Right ventricle myocardium superior (tissue), 1 donor: ENCODE measurements around the gene SBF1. TPM values are rescaled to one million over a fixed set of nuclear protein-coding genes. Genes with fewer than 3 reads are reported as not detected.

Experiments
- total RNA-seq: library from RNA; stranded (reverse); fragmentation: NEBNext Ultra II Directional; extraction: Animal tissue kit (Norgen Biotek cat#: 25700); gene quantifications from one replicate; pipeline ENCODE4 v1.2.1, GENCODE V29; 2021
- donor health status: DM: no; HTN: yes; CAD: no; lungs with severe emphysema.

The SBF1 gene
- total RNA-seq, 1 donor from 2014 or later: 46.6 TPM

Other genes starting within 250 kb of the SBF1 start
- gene TUBGCP6, start 230.0 kb downstream of the SBF1 start, total RNA-seq: 14.1 TPM
- gene HDAC10, start 223.8 kb downstream of the SBF1 start, total RNA-seq: 12.0 TPM
- gene MAPK12, start 213.4 kb downstream of the SBF1 start, total RNA-seq: 13.2 TPM
- 8.5 TPM for gene MAPK11, start 204.7 kb downstream of the SBF1 start, total RNA-seq
- 68.3 TPM for gene PLXNB2, start 167.4 kb downstream of the SBF1 start, total RNA-seq
- gene DENND6B, start 148.0 kb downstream of the SBF1 start, total RNA-seq: 1.1 TPM
- gene PPP6R2, start 131.7 kb downstream of the SBF1 start, total RNA-seq: 40.4 TPM
- not detected for gene ADM2, start 6.5 kb upstream of the SBF1 start, total RNA-seq
- gene MIOX, start 11.8 kb upstream of the SBF1 start, total RNA-seq: not detected
- 25.3 TPM for gene LMF2, start 32.7 kb upstream of the SBF1 start, total RNA-seq
- gene NCAPH2, start 33.2 kb upstream of the SBF1 start, total RNA-seq: 28.8 TPM
- not detected for gene SCO2, start 50.6 kb upstream of the SBF1 start, total RNA-seq
- 11.8 TPM for gene TYMP, start 55.0 kb upstream of the SBF1 start, total RNA-seq
- gene KLHDC7B, start 70.9 kb upstream of the SBF1 start, total RNA-seq: not detected
- gene SYCE3, start 87.9 kb upstream of the SBF1 start, total RNA-seq: not detected
- gene CPT1B, start 103.4 kb upstream of the SBF1 start, total RNA-seq: 402 TPM
- 36.0 TPM for gene CHKB, start 107.8 kb upstream of the SBF1 start, total RNA-seq
- gene MAPK8IP2, start 125.8 kb upstream of the SBF1 start, total RNA-seq: 0.62 TPM
- gene ARSA, start 153.1 kb upstream of the SBF1 start, total RNA-seq: 19.1 TPM
- gene SHANK3, start 197.8 kb upstream of the SBF1 start, total RNA-seq: 19.3 TPM